ENCODE results near the gene ATP2A1.
"Not testable (repeated sequence)": the region's sequence is repeated elsewhere in the genome, so short reads cannot be mapped to it uniquely, and the experiment has no call there.

Gene ATP2A1

DNA sequence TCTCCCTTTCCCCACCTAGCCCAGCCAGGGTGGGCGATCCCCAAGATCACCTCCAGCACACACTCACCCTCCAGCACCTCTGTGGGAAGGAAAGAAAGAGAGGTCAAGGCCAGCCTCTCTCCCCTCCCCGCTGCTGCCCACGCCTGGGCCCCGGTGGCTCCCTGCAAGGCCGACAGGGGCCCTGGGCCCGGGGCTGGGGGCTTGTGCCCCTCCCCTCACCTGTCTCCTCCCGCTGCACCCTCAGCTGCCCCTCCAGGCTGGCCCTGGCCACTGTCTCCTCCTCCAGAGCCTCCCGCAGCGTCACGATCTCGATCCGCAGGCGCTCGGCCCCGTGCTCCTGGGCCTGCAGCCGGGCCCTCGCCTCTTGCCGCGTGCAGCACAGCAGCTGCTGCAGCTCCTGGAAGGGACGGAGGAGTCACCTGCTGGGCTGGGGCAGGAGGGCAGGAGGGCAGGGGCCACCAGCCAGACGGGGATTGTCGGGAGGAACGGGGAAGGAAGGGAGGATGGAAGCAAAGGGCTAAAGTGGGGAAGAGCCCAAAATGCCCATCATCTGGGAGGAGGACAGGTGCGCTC, 27.6 kb downstream of the ATP2A1 start:
- H3K27me3 Mint-ChIP-seq: no peaks in the 10 kb centered on the region
- no peak overlapping the region for H3K4me3 Mint-ChIP-seq
- no peak overlapping the region for H3K27ac Mint-ChIP-seq
- H3K4me1 Mint-ChIP-seq: no peaks in the 10 kb centered on the region
- H3K36me3 Mint-ChIP-seq: no peaks in the 10 kb centered on the region
- H3K9me3 Mint-ChIP-seq: no peaks in the 10 kb centered on the region

DNA sequence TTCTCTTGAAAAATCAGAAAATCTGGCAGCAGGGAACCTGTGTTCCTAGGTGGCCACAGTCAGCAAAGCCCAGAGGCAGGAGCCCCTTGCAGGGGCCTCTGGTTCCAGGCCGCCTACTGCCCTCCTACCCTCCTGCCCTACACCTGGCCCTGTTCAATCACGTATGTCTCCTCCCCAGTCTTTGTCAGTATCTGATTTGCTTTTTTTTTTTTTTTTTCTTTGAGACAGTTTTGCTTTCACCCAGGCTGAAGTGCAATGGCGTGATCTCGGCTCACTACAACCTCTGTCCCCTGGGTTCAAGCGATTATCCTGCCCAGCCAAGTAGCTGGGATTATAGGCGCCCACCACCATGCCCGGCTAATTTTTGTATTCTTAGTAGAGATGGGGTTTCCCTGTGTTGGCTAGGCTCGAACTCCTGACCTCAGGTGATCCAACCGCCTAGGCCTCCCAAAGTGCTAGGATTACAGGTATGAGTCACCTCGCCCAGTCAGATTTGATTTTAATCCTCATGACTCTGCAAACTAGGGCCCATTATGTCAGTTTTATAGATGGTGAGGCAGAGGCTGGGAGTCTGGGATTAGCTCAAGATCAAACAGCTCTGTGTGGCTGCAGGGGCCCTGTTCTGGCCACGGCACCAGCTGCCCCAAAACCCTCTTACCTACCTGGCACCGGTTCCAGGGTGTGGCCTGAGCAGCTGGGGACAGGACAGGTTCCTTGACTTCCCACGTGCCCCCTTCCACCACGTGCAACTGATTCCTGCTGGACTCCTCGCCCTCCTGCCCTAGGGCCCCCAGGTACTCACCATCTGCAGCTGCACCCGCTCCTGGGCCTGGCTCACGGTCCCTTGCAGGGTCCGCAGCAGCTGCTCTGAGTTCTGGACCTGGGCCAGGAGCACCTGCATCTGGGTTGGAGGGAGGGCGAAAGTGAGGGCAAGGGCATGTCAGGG, 32.1 kb downstream of the ATP2A1 start:
- Mint-ChIP-seq H3K4me3 (no peak overlapping the region), H3K27ac (no peak overlapping the region), H3K36me3 (peaks cover 10% of the 10 kb centered on the region), H3K4me1 (no peaks in the 10 kb centered on the region), H3K9me3 (no peaks in the 10 kb centered on the region), H3K27me3 (no peaks in the 10 kb centered on the region)

DNA sequence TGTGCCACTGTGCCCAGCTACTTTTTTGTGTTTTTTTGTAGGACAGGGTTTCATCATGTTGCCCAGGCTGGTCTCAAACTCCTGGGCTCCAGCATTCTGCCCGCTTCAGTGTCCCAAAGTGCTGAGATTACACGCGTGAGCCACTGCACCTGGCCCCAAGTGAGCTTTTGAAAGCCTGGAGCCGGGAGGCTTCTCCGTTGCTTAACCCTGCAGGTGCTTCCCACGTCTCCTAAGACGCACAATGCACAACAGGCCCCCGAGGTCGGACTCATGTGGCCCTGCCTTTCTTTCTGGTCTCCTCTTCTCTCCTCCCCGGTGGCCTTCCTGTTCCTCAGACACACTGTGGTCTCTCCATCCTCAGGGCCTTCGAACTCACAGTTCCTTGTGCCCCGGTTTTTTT, 34.3 kb downstream of the ATP2A1 start:
- Mint-ChIP-seq H3K9me3 (no peaks in the 10 kb centered on the region), H3K4me3 (no peak overlapping the region), H3K4me1 (no peaks in the 10 kb centered on the region), H3K27me3 (no peaks in the 10 kb centered on the region), H3K27ac (no peak overlapping the region), H3K36me3 (peaks cover 14% of the 10 kb centered on the region)

DNA sequence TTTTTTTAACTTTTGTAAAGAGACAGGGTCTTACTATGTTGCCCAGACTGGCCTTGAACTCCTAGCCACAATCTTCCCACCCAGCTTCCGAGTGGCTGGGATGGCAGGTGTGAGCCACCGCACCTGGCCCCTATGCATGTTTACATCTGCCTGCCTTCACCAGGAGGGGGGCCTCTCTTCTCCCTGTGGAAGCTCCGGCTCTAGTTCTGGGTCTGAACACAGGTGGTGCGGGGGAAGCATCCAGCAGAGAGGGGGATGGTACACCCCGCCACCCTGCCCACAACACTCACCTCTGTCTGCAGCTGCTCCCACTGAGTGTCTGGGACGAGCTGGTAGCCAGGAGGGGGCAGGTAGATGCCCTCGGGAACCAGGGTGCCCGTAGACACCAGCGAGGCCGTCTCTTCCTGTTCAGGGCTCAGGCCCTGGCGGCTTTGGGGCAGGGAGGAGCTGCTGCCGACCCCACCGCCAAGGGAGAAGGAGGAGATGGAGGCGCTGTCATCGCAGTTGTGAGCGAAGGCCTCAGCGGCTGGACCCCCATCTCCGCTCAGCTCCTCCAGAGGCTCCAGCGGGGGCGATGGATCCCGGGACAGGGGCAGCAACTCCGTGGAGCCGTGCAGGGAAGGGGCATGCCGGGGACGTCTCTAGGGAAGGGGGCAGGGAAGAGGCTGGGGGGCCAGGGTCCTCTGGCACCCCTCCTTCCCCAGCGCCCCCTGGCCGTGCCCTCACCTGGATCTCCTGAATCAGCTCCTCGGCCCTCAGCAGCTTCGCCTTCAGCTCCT, 35.8 kb downstream of the ATP2A1 start:
- H3K9me3 Mint-ChIP-seq: no peaks in the 10 kb centered on the region
- no peak overlapping the region for H3K27ac Mint-ChIP-seq
- no peaks in the 10 kb centered on the region for H3K27me3 Mint-ChIP-seq
- no peak overlapping the region for H3K4me3 Mint-ChIP-seq
- peaks cover 14% of the 10 kb centered on the region for H3K36me3 Mint-ChIP-seq
- H3K4me1 Mint-ChIP-seq: no peaks in the 10 kb centered on the region

DNA sequence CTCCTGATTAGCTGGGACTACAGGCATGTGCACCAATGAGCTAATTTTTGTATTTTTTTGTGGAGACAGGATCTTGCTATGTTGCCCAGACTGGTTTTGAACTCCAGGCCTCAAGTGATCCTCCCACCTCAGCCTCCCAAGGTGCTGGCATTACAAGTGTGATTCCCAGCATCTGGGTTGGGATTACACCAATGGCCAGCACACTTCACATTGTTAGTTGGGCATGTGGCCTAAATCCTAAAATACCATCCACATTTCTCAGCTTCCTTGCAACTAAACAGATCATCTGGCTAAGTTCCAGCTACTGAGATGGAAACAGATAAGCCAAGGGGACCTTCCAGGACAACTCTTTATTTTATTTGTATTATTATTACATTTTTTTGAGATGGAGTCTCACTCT, 36.9 kb downstream of the ATP2A1 start:
- H3K36me3 Mint-ChIP-seq: peaks cover 14% of the 10 kb centered on the region

DNA sequence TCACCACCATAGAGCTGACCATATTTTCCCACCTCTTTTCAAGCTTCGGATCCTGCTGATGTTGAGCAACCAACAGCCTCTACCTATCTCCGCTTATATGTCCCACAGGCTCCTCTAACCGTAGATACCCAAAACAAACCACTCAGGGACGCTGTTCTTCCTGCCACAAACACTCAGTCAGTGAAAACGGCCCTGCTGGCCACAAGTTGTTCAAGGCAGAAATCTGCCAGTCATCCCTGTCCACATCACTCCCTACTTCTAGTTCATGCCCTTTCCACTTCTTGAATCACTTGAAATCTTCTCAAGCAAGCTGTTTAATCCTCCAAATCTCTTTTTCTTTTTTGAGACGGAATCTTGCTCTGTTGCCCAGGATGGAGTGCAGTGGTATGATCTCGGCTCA, 38.8 kb downstream of the ATP2A1 start:
- Mint-ChIP-seq H3K4me3 (no peak overlapping the region), H3K27me3 (no peaks in the 10 kb centered on the region), H3K36me3 (peaks cover 19% of the 10 kb centered on the region), H3K27ac (no peak overlapping the region), H3K9me3 (no peaks in the 10 kb centered on the region), H3K4me1 (no peaks in the 10 kb centered on the region)

More for the DNA sequence above, 36.9 kb downstream of the ATP2A1 start:
- Mint-ChIP-seq H3K4me3 (no peak overlapping the region), H3K9me3 (no peaks in the 10 kb centered on the region), H3K27me3 (no peaks in the 10 kb centered on the region), H3K4me1 (no peaks in the 10 kb centered on the region), H3K27ac (no peak overlapping the region)

DNA sequence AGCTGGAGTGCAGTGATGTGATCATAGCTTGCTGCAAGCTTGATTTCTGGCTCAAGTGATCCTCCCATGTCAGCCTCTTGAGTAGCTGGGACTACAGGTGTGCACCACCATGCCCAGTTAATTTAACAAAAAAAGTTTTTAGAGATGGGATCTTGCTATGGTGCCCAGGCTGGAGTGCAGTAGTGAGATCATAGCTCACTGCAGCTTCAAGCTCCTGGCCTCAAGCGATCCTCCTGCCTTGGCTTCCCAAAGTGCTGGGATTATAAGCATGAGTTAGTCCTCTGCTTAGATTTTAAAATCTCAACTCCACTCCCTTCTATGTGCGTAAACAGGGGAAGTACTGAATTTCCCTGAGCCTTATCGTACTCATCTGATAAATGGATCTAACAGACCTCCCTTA, 40.4 kb downstream of the ATP2A1 start:
- Mint-ChIP-seq H3K4me3 (no peak overlapping the region), H3K4me1 (peaks cover 4% of the 10 kb centered on the region), H3K36me3 (peaks cover 13% of the 10 kb centered on the region), H3K27me3 (no peaks in the 10 kb centered on the region), H3K9me3 (no peaks in the 10 kb centered on the region), H3K27ac (no peak overlapping the region)

DNA sequence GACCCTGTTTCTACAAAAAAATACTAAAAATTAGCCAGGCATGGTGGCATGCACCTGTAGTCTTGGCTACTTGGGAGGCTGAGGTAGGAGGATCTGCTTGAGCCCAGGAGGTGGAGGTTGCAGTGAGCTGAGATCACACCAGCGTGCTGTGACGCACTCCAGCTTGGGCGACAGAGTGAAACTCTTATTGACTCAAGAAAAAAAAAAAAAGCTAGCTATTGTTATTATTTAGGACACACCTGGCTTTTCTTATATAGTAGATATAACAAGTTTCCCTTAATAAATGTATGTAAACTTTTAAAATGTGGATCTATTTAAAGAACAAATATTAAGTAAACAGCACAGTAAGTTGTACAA, 44.9 kb downstream of the ATP2A1 start:
- Mint-ChIP-seq H3K4me3 (peak overlapping the region; percentile 42), H3K4me1 (peaks cover 15% of the 10 kb centered on the region), H3K27ac (peak overlapping the region; percentile 18), H3K36me3 (peaks cover 4% of the 10 kb centered on the region), H3K27me3 (no peaks in the 10 kb centered on the region), H3K9me3 (no peaks in the 10 kb centered on the region)

DNA sequence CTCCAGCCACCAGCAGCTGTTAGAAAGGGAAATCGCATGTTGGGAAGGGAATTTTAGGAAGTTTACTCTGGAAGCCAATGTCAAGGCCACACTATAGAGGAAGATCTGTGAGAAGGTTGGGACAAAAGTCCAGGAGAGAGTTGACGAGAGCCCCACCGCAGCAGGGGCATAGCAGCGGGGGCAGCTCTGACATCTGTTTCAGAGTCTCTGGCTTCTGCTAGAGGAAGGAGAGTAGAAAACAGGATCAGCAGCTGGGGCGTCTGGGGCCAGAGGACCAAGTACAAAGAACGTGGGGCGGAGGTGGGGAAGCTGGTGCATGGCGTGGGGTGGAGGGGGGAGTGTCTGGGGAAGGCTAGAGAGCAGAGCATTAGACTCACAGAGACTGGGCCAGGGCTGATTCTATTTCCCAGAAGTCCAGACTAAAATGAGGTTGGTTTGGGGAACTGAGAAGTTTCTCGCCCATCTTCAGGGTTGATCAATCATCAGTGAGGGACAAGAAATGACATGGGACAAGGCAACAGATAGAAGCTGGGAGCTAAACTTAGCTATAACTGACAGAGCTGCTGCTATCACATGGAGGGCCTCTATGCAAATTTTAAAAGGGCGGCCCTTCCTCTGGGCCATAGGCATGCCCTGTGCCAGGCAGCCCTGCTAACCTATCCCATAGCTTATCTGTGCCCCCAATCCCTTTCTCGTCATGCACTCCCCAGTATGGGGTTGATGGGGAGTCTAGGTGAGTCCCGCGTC, 45.5 kb downstream of the ATP2A1 start:
- Mint-ChIP-seq H3K4me1 (peaks cover 15% of the 10 kb centered on the region), H3K36me3 (peaks cover 4% of the 10 kb centered on the region), H3K27me3 (no peaks in the 10 kb centered on the region), H3K9me3 (no peaks in the 10 kb centered on the region), H3K4me3 (peak overlapping the region; percentile 42), H3K27ac (peak overlapping the region; percentile 18)

DNA sequence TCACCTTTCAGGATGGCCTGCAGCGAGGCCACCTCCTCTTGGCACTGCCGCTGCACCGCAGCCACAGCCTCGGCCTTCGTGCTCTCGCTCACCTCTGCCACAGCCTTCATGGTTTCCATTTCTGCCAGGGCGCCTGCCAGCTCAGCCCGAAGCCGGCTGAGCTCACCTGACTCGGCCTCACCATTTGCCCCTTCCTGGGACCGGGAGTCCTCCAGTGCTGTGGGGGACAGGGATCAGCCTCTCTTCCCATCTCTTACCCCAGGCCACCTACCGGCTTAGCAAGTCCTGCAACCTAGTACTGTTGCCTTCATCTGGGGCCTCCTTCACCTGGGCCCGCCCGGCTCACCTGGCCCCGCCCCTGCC, 46.1 kb downstream of the ATP2A1 start:
- no peaks in the 10 kb centered on the region for H3K9me3 Mint-ChIP-seq
- H3K27me3 Mint-ChIP-seq: no peaks in the 10 kb centered on the region

DNA sequence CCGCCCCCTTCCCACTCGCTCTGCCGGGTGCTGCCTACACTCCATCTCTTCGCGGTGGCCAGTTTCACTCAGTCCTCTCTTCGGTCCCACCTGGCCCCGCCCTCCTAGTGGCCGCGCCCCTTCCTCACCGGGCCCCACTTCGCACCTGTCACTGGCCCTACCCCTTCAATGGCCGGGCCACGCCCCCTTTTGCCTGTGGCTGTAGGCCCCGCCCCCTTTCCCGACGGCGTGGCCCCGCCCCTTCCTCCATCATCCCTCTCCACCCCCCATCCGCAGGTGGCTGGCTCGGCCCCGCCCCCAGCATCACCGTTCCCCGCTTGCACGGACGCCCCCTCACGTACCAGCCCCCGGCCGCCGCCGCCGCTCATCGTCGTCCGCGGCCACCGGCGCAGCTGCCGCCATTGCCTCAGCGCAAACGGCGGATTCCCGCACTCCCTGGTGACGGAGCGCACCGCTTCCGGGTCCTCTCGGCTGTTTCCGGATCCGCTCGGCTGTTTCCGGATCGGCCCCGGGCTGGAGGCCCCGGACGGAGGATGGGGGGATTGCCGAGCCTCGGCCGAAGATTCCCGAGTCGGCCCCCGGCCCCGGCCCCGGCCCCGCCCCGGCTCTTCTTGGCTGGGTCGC, 46.6 kb downstream of the ATP2A1 start, which contains the start of gene RABEP2:
RABEP2 (minus strand) TSS at position 477 of the 624 bp plus-strand sequence; CDS start at position 402, 75 bp downstream.
- H3K27ac Mint-ChIP-seq: peak within 1 kb of the TSS; percentile 97
- no peaks in the 10 kb centered on the region for H3K27me3 Mint-ChIP-seq
- H3K4me3 Mint-ChIP-seq: peak within 1 kb of the TSS; percentile 93
- H3K9me3 Mint-ChIP-seq: no peaks in the 10 kb centered on the region
- H3K36me3 Mint-ChIP-seq: peaks cover 4% of the 10 kb centered on the region
- H3K4me1 Mint-ChIP-seq: peaks cover 15% of the 10 kb centered on the region

More for the DNA sequence above, 46.1 kb downstream of the ATP2A1 start:
- H3K4me3 Mint-ChIP-seq: peak overlapping the region; percentile 93
- H3K36me3 Mint-ChIP-seq: peaks cover 4% of the 10 kb centered on the region
- peaks cover 15% of the 10 kb centered on the region for H3K4me1 Mint-ChIP-seq
- no peak overlapping the region for H3K27ac Mint-ChIP-seq

DNA sequence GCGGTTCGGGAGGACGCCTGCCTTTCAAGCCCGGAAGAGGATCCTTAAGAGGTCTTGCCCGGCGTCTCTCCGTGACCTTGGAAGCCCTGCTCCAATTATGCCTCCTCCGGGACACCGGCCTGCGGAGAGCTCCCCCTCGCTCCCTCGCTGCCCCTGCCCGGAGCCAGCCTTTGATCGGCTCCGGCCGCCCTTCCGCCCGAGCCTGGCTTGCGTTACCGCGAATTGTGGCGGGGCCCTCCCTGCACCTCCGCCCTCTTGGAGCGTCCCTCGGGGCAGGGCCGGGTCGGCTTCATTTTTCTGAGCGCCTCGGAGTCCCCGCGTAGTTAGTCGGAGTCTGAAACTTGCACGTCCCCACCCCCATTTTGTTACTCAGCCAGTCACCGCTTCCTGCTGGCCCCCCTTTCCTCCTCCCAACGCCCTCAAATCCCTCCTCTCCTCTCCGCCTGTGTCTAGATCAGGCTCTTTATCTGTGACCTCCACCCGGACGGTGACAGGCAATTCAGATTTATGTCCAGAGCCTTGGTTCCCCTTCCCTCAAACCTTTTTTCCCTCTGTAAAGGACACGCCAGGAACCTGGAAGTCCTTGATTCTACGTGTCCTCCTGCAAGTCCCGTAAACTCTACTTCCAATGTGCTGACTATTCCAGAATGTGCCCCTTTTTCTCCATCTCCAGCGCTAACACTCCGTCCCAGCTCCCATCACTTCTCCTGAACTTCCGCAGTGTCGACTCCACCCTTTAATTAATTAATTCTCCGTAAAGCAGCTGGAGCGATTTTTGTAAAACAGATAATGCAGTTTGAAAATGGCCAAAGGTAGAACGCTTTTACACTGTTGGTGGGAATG, 47.3 kb downstream of the ATP2A1 start:
- peak overlapping the region; percentile 93 for H3K4me3 Mint-ChIP-seq
- H3K36me3 Mint-ChIP-seq: peaks cover 4% of the 10 kb centered on the region
- H3K27ac Mint-ChIP-seq: peak overlapping the region; percentile 97
- H3K9me3 Mint-ChIP-seq: no peaks in the 10 kb centered on the region
- no peaks in the 10 kb centered on the region for H3K27me3 Mint-ChIP-seq
- peaks cover 21% of the 10 kb centered on the region for H3K4me1 Mint-ChIP-seq

DNA sequence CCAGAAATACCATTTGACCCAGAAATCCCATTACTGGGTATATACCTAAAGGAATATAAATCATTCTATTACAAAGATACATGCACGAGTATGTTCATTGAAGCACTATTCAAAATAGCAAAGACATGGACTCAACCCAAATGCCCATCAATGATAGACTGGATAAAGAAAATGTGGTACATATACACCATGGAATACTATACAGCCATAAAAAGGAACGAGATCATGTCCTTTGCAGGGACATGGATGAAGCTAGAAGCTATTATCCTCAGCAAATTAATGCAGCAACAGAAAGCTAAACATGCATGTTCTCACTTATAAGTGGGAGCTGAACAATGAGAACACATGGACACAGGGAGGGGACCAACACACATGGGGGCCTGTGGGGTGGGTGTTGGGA, 48.0 kb downstream of the ATP2A1 start:
- H3K4me3 Mint-ChIP-seq: peak overlapping the region; percentile 93
- H3K9me3 Mint-ChIP-seq, H3K36me3 Mint-ChIP-seq, H3K27me3 Mint-ChIP-seq: not testable (repeated sequence)
- peaks cover 27% of the 10 kb centered on the region for H3K4me1 Mint-ChIP-seq
- H3K27ac Mint-ChIP-seq: peak overlapping the region; percentile 97

DNA sequence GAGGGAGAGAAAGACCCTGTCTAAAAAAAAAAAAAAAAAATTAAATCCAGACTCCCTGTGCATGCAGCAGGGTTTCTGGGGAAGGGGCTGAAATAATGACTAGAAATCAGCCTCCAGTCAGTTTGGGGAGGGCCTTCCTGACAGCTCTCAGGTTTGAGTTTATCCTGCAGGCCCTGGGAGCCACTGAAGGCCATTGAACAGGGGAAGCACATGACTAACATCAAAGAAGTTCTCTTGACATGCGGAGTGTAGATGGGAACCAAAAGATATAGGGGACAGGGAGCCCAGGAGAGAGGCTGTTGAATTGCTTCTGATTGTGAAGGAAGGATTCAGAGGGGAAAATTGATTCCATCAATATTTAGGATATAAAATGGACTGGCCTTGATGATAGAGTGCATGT, 49.5 kb downstream of the ATP2A1 start:
- peaks cover 27% of the 10 kb centered on the region for H3K4me1 Mint-ChIP-seq
- no peaks in the 10 kb centered on the region for H3K27me3 Mint-ChIP-seq
- no peak overlapping the region for H3K27ac Mint-ChIP-seq
- no peak overlapping the region for H3K4me3 Mint-ChIP-seq
- H3K36me3 Mint-ChIP-seq: no peaks in the 10 kb centered on the region
- H3K9me3 Mint-ChIP-seq: no peaks in the 10 kb centered on the region
